ENCODE measurements around the gene NAA16.
"Not testable (repeated sequence)": the region's sequence is repeated elsewhere in the genome, so short reads cannot be mapped to it uniquely, and the experiment has no call there.

The NAA16 gene

DNA sequence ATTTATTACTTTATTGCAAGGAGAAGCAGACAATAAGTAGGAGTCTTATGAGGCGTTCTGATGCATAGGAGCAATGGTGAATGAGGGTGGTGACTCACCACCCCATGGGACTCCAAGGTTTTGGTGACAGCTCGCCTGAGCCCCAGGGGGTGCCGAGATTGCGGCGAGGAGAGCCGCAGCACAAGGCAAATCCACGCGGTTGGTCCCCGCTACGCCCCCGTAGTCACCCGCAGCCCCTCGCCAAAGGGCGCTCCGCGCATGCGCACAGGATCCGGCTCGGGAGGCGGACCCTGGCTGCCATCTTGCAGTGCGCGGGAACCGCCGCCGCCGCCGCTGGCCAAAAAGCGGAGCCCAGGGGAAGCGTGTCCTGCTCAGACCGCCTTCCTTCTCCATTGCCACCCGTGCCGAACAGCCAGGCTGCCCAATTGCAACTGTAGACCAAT lies at the start of gene NAA16:
Gene NAA16 (plus strand): TSS at position 305 of the 443 bp plus-strand sequence. CDS start 262 bp downstream, outside the sequence.
- peak; percentile 88 to 93 for DNase-seq

DNA sequence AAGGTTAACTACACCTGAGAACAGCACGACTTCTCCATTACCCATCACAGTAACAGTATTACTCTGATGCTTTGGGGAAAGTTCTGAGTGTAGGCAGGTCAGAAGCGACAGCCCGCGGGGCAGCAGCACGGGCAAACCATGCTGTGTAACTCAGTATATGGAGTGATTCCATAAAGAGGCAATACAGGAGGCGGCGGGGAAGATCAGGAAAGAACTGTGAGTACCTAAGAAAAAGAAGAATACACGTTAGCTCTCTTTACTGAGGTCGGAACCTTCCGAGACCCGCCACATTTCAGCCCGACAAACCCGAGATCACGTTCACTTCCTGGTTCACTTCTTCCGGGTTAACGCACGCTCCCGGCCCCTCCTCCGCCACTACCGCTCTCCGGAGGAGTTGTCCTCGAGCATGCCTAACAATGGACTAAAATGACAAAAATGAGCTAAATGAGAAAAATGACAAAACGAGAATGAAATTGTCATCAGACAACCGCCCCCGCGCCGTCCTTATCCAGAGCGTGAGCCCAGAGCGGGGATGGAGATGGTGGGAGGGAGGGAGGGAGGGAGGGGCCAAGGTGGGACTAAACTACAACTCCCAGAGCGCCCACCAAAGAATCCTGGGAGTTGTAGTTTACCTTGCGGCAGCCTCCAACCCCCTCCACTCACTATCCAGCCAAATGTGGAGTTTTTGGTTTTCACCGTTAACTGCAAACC lies 47.7 kb upstream of the NAA16 start, which contains the start of gene MTRF1:
Gene MTRF1 (minus strand): TSS at position 316 of the 711 bp plus-strand sequence. CDS start 2,669 bp downstream, outside the sequence.
- peak; percentile 52 to 77 for DNase-seq

DNA sequence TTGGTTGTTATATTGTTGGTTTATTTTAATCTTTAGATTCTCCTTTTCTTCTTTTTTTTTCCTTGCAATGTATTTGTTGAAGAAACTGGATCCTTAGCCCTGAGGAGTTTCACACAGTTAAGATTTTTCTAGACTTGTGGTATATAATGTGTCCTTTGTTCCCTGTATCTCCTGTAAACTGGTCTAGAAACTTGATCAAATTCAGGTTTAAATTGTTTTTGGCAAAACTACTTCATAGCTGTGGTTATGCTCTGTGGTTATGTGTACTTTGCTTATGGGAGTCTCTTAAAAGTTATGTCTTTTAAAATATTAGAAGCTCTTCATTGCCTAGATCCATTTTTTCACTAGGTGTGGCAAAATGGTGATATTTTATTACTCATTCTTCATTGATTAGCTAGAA lies 44.0 kb upstream of the NAA16 start:
- no peak for DNase-seq

GRCh38 chr13:41268764-41269163 lies 42.3 kb upstream of the NAA16 start:
- DNase-seq, result no peak

- DNase-seq, result no peak
These were observed 39.4 kb upstream of the NAA16 start for GRCh38 chr13:41271456-41272285.

GRCh38 chr13:41273831-41274441 lies 37.1 kb upstream of the NAA16 start:
- DNase-seq, result no peak

DNA sequence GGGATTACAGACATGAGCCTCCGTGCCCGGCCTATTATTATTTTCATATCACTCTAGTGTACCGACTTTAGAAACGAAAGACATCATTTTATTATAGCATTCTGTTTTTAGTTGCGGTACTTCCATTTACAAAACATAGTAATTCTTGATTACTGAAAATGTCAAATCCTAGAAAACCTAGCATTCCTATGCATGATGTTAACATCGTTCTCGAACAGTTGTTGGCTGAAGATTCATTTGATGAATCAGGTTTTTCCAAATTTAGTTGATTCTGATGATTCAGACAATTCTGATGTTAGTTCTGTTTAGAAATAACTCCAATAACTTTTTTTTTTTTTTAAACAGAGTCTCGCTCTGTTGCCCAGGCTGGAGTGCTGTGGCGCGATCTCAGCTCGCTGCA lies 36.2 kb upstream of the NAA16 start:
- DNase-seq, result no peak

DNA sequence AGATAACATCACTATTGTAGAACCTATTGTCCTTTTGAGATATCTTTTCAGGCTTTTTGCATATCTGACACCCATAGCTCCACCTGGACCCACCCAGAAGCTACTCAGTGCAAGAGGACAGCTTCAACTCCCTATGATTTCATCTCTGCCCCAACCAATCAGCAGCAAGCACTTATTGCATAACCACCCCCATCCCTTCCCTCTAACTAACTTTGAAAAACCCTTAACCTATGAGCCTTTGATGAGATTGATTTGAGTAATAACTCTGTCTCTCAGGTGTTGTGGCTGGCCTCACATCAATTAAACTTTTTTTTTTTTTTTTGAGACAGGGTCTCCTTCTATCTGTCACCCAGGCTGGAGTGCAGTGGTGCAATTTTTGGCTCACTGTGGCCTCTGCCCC lies 34.2 kb upstream of the NAA16 start:
- no peak for DNase-seq

DNA sequence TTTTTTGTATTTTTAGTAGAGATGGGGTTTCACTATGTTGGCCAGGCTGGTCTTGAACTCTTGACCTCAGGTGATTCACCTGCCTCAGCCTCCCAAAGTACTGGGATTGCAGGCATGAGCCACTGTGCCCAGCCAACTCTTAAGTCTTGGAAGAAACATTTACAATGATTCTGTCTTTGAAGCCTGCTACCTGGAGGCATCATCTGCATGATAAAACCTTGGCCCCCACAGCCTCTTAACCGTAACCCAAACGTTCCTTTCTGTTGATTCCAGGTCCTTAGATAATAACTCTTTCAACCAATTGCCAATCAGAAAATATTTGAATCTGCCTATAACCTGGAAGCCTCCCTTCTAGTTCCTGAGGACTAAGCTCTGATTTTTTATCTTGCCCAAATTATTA lies 31.9 kb upstream of the NAA16 start:
- DNase-seq, result not testable (repeated sequence)

GRCh38 chr13:41282129-41282571 lies 28.9 kb upstream of the NAA16 start:
- no peak for DNase-seq

- DNase-seq, result no peak
These were observed 26.4 kb upstream of the NAA16 start for GRCh38 chr13:41284512-41285288.

DNA sequence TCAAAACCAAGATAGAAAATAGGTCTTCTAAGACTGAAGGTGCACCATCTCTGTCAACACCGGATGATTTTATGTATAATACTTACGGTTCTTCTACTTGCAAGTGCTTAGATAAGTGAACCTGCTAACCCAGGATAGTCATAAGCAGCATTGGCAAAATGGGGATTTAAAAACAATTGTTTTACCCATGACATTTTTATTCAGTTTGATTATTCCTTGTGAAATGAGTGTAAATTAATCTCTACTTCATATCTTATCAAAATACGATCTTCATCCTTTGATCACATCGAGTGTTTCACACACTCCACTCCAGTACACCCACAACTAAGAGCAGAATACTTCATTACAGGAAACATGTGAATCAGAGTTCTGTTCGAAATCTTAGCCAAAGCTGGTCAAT lies 24.7 kb upstream of the NAA16 start:
- DNase-seq, result no peak

DNA sequence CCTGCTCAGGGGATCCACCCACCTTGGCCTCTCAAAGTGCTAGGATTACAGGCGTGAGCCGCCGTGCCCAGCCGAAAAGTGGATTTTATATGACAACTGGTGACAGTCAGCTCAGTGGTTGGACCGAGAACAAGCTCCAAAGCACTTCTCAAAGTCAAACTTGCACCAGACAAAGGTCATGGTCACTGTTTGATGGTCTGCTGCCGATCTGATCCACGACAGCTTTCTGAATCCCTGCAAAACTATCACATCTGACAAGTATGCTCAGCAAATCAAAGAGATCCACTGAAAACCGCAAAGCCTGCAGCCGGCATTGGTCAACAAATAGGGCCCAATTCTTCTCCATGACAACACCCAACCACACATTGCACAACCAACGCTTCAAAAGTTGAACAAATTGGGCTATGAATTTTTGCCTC lies 21.6 kb upstream of the NAA16 start:
- no peak for DNase-seq

- DNase-seq, result no peak
These were observed 19.8 kb upstream of the NAA16 start for GRCh38 chr13:41291246-41291645.

DNA sequence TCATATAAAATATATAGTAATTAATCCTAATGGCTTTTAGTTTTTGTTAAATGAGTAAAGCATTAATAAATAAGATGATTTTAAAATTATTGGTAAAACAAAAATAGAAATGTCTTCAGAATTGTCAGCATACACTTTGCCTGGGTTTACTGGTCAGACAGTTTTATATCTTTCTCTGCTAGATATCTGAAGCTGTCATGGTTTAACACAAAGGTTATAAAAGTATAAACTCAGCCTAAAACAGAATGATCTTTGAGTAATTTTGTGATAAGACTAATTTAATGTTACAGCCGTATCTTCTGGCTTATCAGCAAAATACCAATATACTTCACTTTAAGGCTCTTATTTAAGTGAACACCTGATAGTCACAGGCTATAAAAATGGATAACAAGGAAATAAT lies 17.8 kb upstream of the NAA16 start:
- no peak for DNase-seq

- no peak for DNase-seq
These were observed 16.2 kb upstream of the NAA16 start for GRCh38 chr13:41294914-41295313.

DNA sequence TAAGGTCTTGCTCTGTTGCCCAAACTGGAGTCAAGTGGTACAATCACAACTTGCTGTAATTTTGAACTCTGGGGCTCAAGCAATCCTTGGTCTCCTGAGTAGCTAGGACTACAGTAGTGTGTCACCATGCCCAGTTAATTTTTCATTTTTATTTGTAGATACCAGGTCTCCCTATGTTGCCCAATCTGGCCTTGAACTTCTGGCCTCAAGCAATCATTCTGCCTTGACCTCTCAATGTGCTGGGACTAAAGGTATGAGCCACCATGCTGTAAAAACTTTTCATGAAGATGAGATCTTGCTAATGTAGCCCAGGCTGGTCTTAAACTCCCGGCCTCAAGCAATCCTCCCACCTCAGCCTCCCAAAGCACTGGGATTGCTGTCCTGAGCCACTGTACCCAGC lies 15.1 kb upstream of the NAA16 start:
- no peak for DNase-seq

GRCh38 chr13:41296879-41297646 lies 14.0 kb upstream of the NAA16 start:
- DNase-seq, result no peak

- DNase-seq, result no peak
These were observed 11.6 kb upstream of the NAA16 start for GRCh38 chr13:41299316-41300094.

- DNase-seq, result no peak
These were observed 8.3 kb upstream of the NAA16 start for GRCh38 chr13:41302743-41303142.

GRCh38 chr13:41304551-41304950 lies 6.5 kb upstream of the NAA16 start:
- DNase-seq, result no peak
